Left lung (tissue), 10 donors: ENCODE results near the gene FXYD3. TPM values are rescaled to one million over a fixed set of nuclear protein-coding genes. Genes with fewer than 3 reads are reported as not detected.

Experiments
- ATAC-seq: fragments of 200-7000 bp; cut with Tn5 transposase; one replicate; pipeline ENCODE4 v1.9.1; 2020; ENCODE audit warnings: moderate library complexity
- DNase-seq, 4 donors: peaks; one replicate each; pipeline ENCODE4 v3.0.0-alpha.2; 2013 to 2020
- H3K27ac ChIP-seq, 2 donors: fragments of 200-600 bp; sonication (generic) in 1 of 2; one replicate each; pipeline versions ENCODE4 v1.5.0 to v1.8.0; 2020 to 2021
- H3K27me3 ChIP-seq, 2 donors: fragments of 200-600 bp; sonication (generic) in 1 of 2; one replicate each; pipeline versions ENCODE4 v1.5.0 to v1.8.0; 2020 to 2021
- H3K36me3 ChIP-seq, 2 donors: fragments of 200-600 bp; sonication (generic) in 1 of 2; one replicate each; pipeline versions ENCODE4 v1.5.0 to v1.8.0; 2020 to 2021
- H3K4me1 ChIP-seq, 2 donors: fragments of 200-600 bp; one replicate each; pipeline ENCODE4 v1.8.0; 2021
- H3K4me3 ChIP-seq, 2 donors: fragments of 200-600 bp; sonication (generic) in 1 of 2; one replicate each; pipeline versions ENCODE4 v1.5.0 to v1.8.0; 2020 to 2021; ENCODE audit warnings: mild to moderate bottlenecking in 1 of 2
- H3K9me3 ChIP-seq, 2 donors: fragments of 200-600 bp; sonication (generic) in 1 of 2; one replicate each; pipeline versions ENCODE4 v1.5.0 to v1.8.0; 2020 to 2021
- intact Hi-C, 2 donors: fragments of 100-400 bp; cut with DNase I; formaldehyde crosslinking; loops; one replicate each; pipeline versions ENCODE4 v1.11.2 to v1.14.2; 2022
- polyA plus RNA-seq, 6 donors: library from polyadenylated mRNA; unstranded; fragments of 120-200 nt; gene quantifications; one replicate each; pipeline ENCODE4 v1.2.1, GENCODE V29; 2013; ENCODE audit not compliant: insufficient read length in 6 of 6
- total RNA-seq, 2 donors: library from RNA; stranded (reverse); fragmentation: NEBNext Ultra II Directional; extraction: Animal tissue kit (Norgen Biotek cat#: 25700); gene quantifications; one replicate each; pipeline ENCODE4 v1.2.1, GENCODE V29; 2021
- TF ChIP-seq, protein P1 (sequence below), 2 donors: fragments of 200-600 bp; sonication (generic) in 1 of 2; IDR thresholded peaks; one replicate each; pipeline versions ENCODE4 v1.5.0 to v1.8.0; 2021; ENCODE audit warnings: antibody characterized with exemption in 2 of 2
- donor health status: DM: no; HTN: yes; CAD: no.
- donor health status: DM: no; HTN: no; CAD: no.

FXYD3 gene
- total and polyA plus RNA-seq, 8 donors = 17.5 to 207 (median 27.1) TPM

DNA sequence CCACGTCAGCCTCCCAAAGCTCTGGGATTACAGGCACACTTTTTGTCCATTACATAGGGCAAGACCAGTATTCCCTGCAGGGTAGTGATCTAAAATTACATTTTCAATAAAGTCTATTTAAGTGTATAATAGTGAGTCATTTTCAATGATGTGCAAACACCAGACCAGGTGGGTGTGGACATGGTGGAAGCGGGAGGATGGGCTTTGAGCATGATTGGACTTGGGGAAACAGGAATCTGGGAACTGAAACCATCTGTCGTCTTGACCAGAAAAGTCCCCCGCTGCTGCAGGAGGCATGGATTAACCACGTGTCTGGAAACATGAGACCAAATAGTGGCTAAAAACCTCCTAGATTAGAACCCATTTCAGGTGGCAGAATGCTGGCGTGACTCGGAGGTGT is 4.9 kb downstream of the FXYD3 start:
- no peak for ATAC-seq
- H3K9me3 ChIP-seq = no peaks in the 10 kb centered on the region
- no peak overlapping the region for H3K27ac ChIP-seq
- peaks cover 15 to 30% of the 10 kb centered on the region in 2 donors for H3K4me1 ChIP-seq
- H3K4me3 ChIP-seq = no peak overlapping the region
- TF ChIP-seq, protein P1, sequence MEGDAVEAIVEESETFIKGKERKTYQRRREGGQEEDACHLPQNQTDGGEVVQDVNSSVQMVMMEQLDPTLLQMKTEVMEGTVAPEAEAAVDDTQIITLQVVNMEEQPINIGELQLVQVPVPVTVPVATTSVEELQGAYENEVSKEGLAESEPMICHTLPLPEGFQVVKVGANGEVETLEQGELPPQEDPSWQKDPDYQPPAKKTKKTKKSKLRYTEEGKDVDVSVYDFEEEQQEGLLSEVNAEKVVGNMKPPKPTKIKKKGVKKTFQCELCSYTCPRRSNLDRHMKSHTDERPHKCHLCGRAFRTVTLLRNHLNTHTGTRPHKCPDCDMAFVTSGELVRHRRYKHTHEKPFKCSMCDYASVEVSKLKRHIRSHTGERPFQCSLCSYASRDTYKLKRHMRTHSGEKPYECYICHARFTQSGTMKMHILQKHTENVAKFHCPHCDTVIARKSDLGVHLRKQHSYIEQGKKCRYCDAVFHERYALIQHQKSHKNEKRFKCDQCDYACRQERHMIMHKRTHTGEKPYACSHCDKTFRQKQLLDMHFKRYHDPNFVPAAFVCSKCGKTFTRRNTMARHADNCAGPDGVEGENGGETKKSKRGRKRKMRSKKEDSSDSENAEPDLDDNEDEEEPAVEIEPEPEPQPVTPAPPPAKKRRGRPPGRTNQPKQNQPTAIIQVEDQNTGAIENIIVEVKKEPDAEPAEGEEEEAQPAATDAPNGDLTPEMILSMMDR (IDR thresholded peaks at IDR 0.05) = no peak
- no peaks in the 10 kb centered on the region for H3K27me3 ChIP-seq
- intact Hi-C loops = no loop called here
- no peak for DNase-seq
- H3K36me3 ChIP-seq = no peaks in the 10 kb centered on the region

DNA sequence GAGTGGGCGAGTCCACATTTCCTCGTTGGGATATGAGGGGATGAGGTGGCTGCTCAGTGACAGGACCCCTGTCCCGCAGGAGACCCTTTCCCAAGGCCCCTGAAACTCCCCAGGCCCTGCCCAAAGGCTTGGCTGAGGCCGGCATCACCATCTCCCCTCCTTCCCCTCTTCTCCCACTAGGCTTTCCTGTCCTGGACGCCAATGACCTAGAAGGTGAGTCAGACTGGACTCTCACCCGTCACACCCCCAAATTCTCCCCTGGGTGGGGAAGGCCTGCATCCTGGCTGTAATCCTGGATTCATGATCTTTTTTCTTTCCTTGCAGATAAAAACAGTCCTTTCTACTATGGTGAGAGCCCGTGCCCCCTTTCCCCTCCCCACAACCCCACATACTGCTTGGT is 5.3 kb downstream of the FXYD3 start:
- TF ChIP-seq, protein P1 (IDR thresholded peaks at IDR 0.05) = no peak
- H3K36me3 ChIP-seq = no peaks in the 10 kb centered on the region
- H3K4me3 ChIP-seq = no peak overlapping the region
- intact Hi-C loops = no loop called here
- peaks cover 15 to 26% of the 10 kb centered on the region in 2 donors for H3K4me1 ChIP-seq
- DNase-seq (no peak), ATAC-seq (no peak)
- H3K27ac ChIP-seq = no peak overlapping the region
- no peaks in the 10 kb centered on the region for H3K27me3 ChIP-seq
- no peaks in the 10 kb centered on the region for H3K9me3 ChIP-seq

DNA sequence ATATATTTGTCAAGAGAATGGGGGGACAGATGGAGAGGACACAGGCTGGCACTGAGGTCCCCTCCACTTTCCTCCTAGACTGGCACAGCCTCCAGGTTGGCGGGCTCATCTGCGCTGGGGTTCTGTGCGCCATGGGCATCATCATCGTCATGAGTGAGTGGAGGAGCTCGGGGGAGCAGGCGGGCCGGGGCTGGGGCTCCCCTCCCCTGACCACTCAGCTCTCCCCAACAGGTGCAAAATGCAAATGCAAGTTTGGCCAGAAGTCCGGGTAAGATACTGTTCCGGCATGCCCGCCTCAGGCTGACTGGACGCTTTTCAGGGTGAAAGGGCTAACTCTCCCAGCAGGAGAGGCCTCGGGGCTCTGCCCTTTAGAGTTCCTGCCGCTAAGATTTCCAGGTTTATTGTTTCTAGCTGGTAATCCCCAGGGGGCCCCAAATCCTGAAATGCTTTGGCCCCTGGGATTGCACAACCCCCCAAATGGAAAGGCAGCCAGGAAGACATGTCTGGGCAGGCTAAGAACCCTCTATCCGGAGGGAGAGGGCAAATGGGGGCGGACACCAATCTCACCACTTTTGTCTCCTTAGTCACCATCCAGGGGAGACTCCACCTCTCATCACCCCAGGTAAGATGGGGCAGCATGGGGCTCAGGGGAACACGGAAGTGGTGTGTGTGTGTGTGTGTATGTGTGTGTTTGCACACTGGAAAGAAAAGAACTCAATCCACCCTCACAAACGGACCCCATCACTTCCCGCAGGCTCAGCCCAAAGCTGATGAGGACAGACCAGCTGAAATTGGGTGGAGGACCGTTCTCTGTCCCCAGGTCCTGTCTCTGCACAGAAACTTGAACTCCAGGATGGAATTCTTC is 7.3 kb downstream of the FXYD3 start:
- intact Hi-C loops = no loop called here
- Histone ChIP-seq H3K36me3 (no peaks in the 10 kb centered on the region), H3K27ac (peak overlapping the region; percentile 23 to 80), H3K9me3 (no peaks in the 10 kb centered on the region), H3K4me3 (no peak overlapping the region), H3K4me1 (peaks cover 15 to 26% of the 10 kb centered on the region in 2 donors), H3K27me3 (no peaks in the 10 kb centered on the region)
- no peak for DNase-seq
- no peak for ATAC-seq
- TF ChIP-seq, protein P1 (IDR thresholded peaks at IDR 0.05) = no peak

DNA sequence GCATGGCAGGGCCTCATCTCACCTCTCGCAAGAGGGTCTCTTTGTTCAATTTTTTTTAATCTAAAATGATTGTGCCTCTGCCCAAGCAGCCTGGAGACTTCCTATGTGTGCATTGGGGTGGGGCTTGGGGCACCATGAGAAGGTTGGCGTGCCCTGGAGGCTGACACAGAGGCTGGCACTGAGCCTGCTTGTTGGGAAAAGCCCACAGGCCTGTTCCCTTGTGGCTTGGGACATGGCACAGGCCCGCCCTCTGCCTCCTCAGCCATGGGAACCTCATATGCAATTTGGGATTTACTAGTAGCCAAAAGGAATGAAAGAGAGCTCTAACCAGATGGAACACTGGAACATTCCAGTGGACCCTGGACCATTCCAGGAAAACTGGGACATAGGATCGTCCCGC is 8.0 kb downstream of the FXYD3 start:
- H3K36me3 ChIP-seq = no peaks in the 10 kb centered on the region
- H3K4me1 ChIP-seq = peaks cover 15 to 26% of the 10 kb centered on the region in 2 donors
- H3K27ac ChIP-seq = peak overlapping the region; percentile 76 to 80
- no peak overlapping the region for H3K4me3 ChIP-seq
- H3K9me3 ChIP-seq = no peaks in the 10 kb centered on the region
- DNase-seq = peak in 1 of 4 donors; percentile 81
- TF ChIP-seq, protein P1 (IDR thresholded peaks at IDR 0.05) = no peak
- intact Hi-C loops = no loop called here
- no peaks in the 10 kb centered on the region for H3K27me3 ChIP-seq
- peak; percentile 42 for ATAC-seq
